Spinal cord (tissue), 10 donors: Measurements from ENCODE around the gene FOXC2. TPM values are rescaled to one million over a fixed set of nuclear protein-coding genes. Genes with fewer than 3 reads are reported as not detected.
A peak's percentile ranks its signal among the peaks of the same experiment; 100 is the strongest.
"Not testable (repeated sequence)": the region's sequence is repeated elsewhere in the genome, so short reads cannot be mapped to it uniquely, and the experiment has no call there.

Experiments
- DNase-seq, 6 donors: peaks; one replicate each; pipeline versions ENCODE4 v3.0.0 to v3.0.0-alpha.2; 2013 to 2015; ENCODE audit warnings: low spot score in 6 of 6, low read depth in 4 of 6
- H3K27ac ChIP-seq: one replicate; pipeline ENCODE4 v1.5.1; 2013; ENCODE audit warnings: low read depth, low read length, control low read depth
- H3K27me3 ChIP-seq: one replicate; pipeline ENCODE4 v1.6.1; 2013; ENCODE audit warnings: low read length; ENCODE audit not compliant: control insufficient read depth, insufficient read depth
- H3K36me3 ChIP-seq: one replicate; pipeline ENCODE4 v1.6.1; 2013; ENCODE audit warnings: low read length; ENCODE audit not compliant: control insufficient read depth, insufficient read depth
- H3K4me1 ChIP-seq: one replicate; pipeline ENCODE4 v1.6.1; 2013; ENCODE audit warnings: low read length; ENCODE audit not compliant: control insufficient read depth, insufficient read depth
- H3K4me3 ChIP-seq: one replicate; pipeline ENCODE4 v1.5.1; 2013; ENCODE audit warnings: low read depth, low read length, control low read depth
- H3K9me3 ChIP-seq: one replicate; pipeline ENCODE4 v1.6.1; 2013; ENCODE audit warnings: low read length; ENCODE audit not compliant: control insufficient read depth, insufficient read depth
- WGBS: methylation state at CpG from one replicate; pipeline ENCODE4 v1.1.5; 2013; ENCODE audit warnings: missing lambda C conversion rate; ENCODE audit not compliant: insufficient coverage; 5-methylcytosine and 5-hydroxymethylcytosine counted together
- polyA plus RNA-seq, 2 donors: library from polyadenylated mRNA; unstranded; fragments of 120-200 nt; gene quantifications; one replicate each; pipeline ENCODE4 v1.2.1, GENCODE V29; 2013; ENCODE audit not compliant: insufficient read length in 2 of 2
- total RNA-seq, 2 donors: library from RNA; depleted of rRNA in 1 of 2; stranded (reverse); fragments of 120-200 nt in 1 of 2; fragments of >200 nt in 1 of 2; gene quantifications; one replicate each; pipeline versions ENCODE4 v1.2.3 to v1.2.4, GENCODE V29; 2013 to 2014
- donor health status: healthy.

The FOXC2 gene
- total and polyA plus RNA-seq, 4 donors = 4.7 to 31.1 (median 13.5) TPM

- Histone ChIP-seq H3K4me1 (peaks cover 3% of the 10 kb centered on the region), H3K36me3 (no peaks in the 10 kb centered on the region), H3K9me3 (no peaks in the 10 kb centered on the region), H3K27me3 (peaks cover 31% of the 10 kb centered on the region), H3K27ac (peak overlapping the region; percentile 67), H3K4me3 (no peak overlapping the region)
- no peak for DNase-seq
- 82% methylated on average over 7 of the region's 12 CpGs for WGBS
These were observed 18.4 kb downstream of the FOXC2 start for GRCh38 chr16:86584726-86585721.

DNA sequence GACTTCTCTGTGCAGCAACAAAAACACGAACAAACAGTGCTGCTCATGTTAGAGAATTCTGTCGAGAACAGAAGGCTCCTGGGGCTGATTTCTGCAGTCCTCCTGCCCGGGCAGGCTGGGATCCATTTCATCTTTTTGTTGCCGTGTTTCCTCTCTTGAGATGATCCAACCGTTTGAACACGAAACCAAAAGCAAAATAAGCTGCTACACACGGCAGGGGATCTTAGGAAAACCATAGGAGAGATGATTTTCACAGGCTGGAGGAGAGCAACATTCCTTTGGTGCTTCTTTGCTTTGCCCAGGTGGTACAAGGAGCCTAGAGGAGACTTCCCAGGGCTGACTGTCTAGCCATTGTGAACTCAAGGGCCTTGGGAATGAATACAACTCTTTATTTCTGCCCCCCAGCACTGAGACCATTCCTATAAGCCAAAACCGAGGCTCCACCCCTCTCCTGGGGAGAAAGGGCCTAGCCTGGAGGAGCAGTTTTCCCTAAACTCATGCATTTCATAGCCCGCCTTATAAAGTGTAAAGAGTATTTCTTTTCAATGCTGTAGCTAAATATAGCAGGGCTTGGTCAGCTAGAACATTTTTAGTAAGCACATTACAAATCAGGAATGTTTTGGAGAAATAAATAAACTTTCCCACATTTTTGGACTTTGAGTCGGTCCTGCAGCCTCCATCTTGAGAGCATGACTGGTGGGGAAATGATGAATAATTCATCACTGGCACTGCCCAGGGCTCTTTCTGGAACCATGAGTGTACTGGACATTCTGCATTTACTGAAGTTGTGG is 19.4 kb downstream of the FOXC2 start:
- H3K27me3 ChIP-seq = peaks cover 22% of the 10 kb centered on the region
- DNase-seq = peak in 1 of 6 donors; percentile 69
- H3K9me3 ChIP-seq = no peaks in the 10 kb centered on the region
- no peaks in the 10 kb centered on the region for H3K36me3 ChIP-seq
- no peak overlapping the region for H3K4me3 ChIP-seq
- WGBS = 85% methylated on average over 8 of the region's 10 CpGs
- peak overlapping the region; percentile 67 for H3K27ac ChIP-seq
- H3K4me1 ChIP-seq = peaks cover 3% of the 10 kb centered on the region

- Histone ChIP-seq H3K27ac (no peak overlapping the region), H3K4me3 (no peak overlapping the region), H3K27me3 (peaks cover 12% of the 10 kb centered on the region), H3K4me1 (peaks cover 3% of the 10 kb centered on the region), H3K36me3 (no peaks in the 10 kb centered on the region), H3K9me3 (no peaks in the 10 kb centered on the region)
- DNase-seq = no peak
- 96% methylated on average over 3 of the region's 3 CpGs for WGBS
These were observed 20.9 kb downstream of the FOXC2 start for GRCh38 chr16:86587487-86587886.

DNA sequence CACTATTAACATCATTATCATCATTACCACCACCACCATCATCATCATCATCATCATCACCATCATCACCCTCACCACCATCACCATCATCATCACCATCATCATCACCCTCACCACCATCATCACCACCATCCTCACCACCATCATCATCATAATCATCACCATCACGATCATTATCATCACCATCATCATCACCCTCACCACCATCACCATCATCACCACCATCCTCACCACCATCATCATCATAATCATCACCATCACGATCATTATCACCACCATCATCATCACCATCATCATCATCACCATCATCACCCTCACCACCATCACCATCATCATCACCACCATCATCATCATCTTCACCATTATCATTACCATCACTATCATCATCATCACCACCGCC is 21.3 kb downstream of the FOXC2 start:
- not testable (repeated sequence) for H3K4me1 ChIP-seq, H3K27ac ChIP-seq, H3K36me3 ChIP-seq, DNase-seq, H3K4me3 ChIP-seq, H3K9me3 ChIP-seq
- H3K27me3 ChIP-seq = peaks cover 16% of the 10 kb centered on the region
- 94% methylated on average over 3 of the region's 3 CpGs for WGBS

DNA sequence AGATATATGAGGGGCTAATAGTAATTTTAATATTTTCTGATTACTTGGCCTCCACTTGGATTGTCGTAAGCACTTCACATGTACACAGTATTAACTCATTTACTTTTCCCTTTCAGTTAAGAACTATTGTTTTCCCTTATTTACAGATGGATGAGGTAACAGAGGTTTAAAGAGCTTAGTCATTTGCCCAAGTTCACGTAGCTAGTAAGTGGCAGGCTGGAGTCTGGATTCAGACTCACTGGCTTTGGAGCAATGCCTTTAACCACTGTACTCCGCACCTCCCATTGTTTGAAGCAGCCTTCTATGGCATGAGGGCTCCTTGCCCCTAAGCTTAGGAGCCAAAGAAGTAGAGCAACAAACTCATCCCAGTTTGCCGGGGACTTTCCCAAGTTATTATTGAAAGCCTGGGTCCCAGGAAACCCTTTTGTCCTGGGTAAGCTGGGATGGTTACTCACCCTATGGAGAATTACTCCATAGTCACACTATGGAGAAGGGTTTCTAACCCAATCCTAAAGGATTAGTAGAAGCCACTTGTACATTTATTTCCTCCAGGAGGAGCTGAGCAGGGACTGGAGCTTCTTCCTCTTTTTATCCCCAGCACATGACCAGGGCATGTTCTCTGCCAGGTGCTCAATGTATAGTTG is 24.0 kb downstream of the FOXC2 start:
- no peaks in the 10 kb centered on the region for H3K36me3 ChIP-seq
- WGBS = no CpG with 5 or more reads among the region's 4 CpGs
- H3K27me3 ChIP-seq = peaks cover 36% of the 10 kb centered on the region
- no peaks in the 10 kb centered on the region for H3K9me3 ChIP-seq
- peaks cover 7% of the 10 kb centered on the region for H3K4me1 ChIP-seq
- H3K27ac ChIP-seq = no peak overlapping the region
- DNase-seq = no peak
- no peak overlapping the region for H3K4me3 ChIP-seq

GRCh38 chr16:86591270-86591669 is 24.6 kb downstream of the FOXC2 start:
- Histone ChIP-seq H3K27me3 (peaks cover 42% of the 10 kb centered on the region), H3K27ac (no peak overlapping the region), H3K36me3 (no peaks in the 10 kb centered on the region), H3K9me3 (no peaks in the 10 kb centered on the region), H3K4me3 (no peak overlapping the region), H3K4me1 (peaks cover 7% of the 10 kb centered on the region)
- DNase-seq = no peak
- 67% methylated on average over 4 of the region's 4 CpGs for WGBS

GRCh38 chr16:86593913-86594620 is 27.4 kb downstream of the FOXC2 start:
- H3K27ac ChIP-seq = peak overlapping the region; percentile 43
- H3K36me3 ChIP-seq = no peaks in the 10 kb centered on the region
- DNase-seq = peak in 2 of 6 donors; percentile 51 to 57
- no peaks in the 10 kb centered on the region for H3K9me3 ChIP-seq
- peaks cover 43% of the 10 kb centered on the region for H3K27me3 ChIP-seq
- H3K4me3 ChIP-seq = no peak overlapping the region
- 30% methylated on average over 5 of the region's 13 CpGs for WGBS
- H3K4me1 ChIP-seq = peaks cover 7% of the 10 kb centered on the region

DNA sequence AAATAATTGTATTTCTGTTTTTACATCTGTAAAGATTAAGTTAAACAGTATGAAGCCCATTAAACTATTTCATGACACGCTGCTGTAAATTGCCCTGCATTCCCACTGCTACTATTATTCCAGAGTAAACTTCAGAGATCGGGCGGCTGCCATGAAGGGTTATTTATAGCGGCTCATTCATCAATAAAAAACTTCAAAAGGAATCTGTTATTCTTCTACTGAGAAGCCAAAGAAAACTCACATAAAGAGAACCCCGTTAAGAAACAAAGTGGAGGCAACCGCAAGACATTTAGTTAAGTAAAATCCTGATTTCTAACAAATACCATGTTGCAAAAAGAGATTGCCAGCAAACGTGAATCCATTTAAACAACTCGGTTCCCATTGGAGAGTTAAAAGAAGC is 28.1 kb downstream of the FOXC2 start:
- DNase-seq = peak in 2 of 6 donors; percentile 59 to 67
- Histone ChIP-seq H3K27ac (peak overlapping the region; percentile 43), H3K36me3 (no peaks in the 10 kb centered on the region), H3K9me3 (no peaks in the 10 kb centered on the region), H3K4me3 (no peak overlapping the region), H3K4me1 (peaks cover 7% of the 10 kb centered on the region), H3K27me3 (peaks cover 43% of the 10 kb centered on the region)
- 12% methylated on average over 2 of the region's 8 CpGs for WGBS
